Femur (tissue), 1 donor: ENCODE data around the gene PTBP1.

Experiments
- DNase-seq: peaks from one replicate; pipeline ENCODE4 v3.0.0-alpha.2; 2017

PTBP1 gene

DNA sequence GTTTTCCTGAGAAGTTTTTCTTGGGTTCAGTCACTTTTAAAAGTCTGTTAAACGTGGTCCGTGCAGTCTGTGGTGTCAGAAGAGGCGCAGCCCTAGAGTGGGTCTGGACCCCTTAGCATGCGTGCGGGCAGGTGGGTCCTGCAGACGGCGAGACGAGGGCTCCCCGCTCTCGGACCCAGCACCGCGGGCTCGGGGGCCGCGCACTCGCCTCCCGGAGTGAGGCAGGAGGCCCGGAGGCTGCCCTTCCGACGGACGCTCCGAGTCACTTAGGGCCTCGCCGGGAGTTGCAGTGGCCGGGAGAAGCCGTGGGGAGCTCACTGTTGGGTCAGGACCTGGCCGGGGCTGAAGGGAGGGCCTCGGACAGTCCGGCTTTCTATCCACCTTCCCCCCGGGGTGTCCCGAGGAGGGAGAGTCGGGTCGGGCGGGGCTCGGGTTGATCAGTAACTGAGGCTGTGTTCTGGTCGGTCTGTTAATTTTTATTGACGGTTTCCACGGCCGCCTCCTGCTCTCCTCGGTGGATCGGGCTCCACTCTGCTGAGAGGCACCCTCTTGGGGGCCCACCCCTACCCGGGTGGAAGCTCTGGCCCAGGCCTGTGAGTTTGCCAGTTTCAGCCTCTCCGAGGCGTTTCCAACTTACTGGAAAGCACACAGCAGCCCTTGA, 1.3 kb downstream of the PTBP1 start:
- DNase-seq: no peak

DNA sequence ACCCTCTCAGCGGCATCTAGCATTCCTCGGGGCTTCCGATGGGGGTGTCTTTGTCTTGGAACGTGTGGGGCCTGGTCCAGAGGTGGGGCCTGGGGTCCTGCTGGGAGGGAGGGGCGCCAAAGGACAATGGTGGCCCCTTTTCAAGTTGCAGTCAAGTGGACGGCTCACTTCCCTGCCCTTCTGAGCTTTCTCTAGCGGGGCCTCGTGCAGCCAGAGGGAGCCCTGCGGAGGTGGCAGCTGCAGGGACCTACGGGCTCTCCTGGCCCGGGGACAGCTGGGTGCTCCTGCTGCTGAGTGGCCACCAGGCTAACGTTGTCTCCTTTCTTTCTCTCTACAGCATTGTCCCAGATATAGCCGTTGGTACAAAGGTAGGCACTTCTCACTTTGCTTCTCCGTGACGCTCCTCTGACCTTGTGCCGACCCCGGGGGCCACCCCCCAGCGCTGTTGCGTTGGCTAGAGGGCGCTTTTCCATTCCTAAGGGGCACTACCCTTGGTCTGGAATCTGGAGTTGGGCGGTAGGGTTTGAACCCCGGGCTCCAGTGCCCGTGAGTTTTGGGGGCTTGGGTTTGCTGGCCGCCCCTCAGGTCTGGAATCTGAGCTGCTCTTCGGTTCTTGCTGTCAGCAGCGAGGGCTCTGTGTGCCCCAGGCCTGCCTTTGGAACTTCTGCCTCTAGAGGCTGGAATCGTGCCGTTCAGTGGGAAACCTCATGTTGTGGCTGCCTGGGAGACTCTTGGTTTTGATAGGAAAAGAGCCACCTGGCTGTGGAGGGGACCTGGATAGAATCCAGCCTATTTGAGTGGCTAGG, 2.0 kb downstream of the PTBP1 start:
- DNase-seq: no peak

DNA sequence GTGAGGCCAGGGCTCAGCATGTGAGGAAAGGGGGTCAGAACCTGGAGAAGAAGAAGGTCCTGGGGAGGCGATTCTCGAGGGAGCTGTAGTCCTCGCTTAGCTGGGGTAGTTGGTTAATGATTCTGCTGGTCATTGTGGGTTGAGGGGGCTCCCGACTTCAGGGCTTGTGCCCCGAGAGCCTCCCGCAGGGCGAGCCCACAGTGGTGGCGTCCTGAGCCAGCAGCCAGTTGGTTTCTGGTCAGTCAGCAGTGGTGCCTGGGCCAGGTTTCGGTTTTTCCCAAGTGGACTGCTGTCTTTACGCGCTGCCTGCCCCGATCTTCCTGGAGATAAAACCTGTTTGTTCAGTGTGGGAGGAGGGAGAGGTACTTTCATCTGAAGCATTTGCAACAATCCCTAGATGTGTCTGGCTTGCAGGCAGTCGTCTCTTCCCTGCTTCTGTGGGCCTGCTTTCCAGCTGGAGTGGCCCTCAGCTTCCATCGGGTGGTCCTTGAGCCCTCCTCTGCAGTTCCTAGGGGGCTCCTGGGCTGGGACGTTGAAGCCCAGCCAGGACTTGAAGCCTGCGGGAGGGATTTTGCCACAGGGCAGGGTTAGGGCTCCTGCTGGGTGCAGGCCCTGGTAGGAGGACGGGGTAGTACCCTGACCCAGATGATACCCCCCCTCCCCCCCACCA, 3.2 kb downstream of the PTBP1 start:
- no peak for DNase-seq

DNA sequence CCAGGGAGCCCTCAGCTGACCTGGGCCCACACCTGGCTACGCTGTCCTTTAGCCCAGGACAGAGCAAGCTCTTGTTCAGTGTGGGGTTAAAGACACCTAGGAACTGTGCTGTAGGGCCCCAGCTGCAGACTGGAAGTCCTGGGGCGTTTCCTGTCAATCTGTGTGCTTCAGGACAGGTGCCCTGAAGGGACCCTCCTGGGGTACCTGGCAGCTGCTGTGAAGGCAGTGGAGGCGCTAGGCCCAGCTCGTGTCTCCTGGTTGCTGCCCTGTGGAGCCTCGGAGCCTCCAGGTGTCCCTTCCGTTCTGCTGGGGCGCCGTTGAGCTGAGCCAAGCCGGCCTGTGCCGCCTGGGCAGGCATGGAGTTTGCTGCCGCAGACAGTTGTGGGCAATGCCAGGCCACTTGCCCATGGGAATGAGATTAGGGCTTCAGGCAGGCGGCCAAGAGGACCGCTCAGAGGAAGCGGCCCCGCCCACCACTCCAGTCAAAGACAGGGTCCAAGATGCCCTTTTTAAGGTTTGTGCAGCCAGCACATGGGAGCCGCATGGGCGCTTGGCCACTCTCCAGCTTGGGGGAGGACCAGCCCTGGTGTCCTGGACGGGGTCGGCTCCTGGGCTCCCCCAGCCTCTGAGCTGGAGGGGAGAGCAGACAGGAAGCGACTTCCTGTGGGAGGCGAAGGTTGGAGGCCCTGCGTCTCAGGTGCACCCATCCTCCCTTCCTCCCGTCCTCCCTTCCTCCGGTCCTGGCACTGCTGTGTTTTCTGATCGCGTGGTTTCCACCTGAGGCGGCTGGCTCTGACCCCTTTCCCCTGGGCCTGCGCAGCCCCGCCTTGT, 4.0 kb downstream of the PTBP1 start:
- peak; percentile 78 for DNase-seq

DNA sequence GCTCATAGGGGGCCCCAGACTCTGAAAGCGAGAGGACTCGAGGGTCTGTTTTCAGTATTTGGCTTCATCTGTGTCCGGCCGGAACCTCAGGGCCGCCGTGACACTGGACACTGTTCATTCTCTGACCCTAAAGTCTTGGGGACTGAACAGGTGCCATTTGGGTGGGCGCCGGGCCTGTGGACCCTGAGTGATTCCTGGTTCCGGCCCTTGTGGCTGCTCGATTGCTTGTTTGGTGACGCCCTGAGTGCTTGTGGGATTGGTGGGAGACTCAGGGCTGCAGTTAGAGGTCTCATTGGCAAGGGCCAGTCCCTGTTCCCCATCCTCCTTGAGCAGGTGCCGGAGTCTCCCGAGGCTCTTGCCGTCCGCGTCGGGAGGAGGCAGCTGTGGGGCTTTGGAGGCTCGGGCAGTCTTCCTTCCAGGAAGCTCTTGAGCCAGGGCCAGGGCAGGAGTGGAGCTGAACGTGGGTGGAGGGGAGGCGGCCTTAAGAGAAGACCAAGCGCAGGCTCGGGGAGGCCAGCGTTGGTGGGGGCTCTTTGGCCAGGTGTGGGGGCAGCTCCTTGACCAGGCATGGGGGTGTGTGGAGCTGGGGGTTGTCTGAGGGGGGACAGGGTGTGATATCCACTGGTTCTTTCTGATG, 4.7 kb downstream of the PTBP1 start:
- peak; percentile 69 for DNase-seq

DNA sequence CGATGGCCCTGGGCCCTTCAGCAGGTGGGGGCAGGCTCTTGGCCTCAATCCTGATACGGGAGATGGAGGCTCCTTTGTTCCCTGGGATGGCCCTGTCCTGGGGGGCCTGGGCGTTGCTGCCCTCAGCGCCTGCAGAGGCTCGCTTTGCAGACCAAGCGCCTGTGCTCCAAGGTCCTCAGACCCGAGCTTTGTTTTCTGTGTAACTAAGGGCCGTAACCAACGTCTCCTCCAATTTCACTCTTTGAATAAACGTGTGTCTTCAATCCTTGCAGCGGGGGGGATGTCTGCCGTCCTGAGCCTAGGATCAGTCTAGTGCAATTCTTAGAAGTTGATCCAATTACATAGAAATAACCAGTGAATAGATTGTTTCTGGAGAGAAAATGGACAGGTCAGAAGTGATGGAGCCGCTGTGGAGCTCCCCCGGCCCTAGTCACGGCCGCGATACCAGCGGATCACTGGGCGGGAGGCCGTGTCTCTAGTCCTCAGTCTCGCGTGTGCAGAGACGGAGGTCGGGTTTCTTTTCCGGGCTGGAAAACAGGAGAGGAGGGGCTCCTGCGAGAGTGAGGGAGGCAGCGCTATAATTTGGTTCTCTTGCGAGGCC, 5.3 kb downstream of the PTBP1 start:
- peak; percentile 64 for DNase-seq

DNA sequence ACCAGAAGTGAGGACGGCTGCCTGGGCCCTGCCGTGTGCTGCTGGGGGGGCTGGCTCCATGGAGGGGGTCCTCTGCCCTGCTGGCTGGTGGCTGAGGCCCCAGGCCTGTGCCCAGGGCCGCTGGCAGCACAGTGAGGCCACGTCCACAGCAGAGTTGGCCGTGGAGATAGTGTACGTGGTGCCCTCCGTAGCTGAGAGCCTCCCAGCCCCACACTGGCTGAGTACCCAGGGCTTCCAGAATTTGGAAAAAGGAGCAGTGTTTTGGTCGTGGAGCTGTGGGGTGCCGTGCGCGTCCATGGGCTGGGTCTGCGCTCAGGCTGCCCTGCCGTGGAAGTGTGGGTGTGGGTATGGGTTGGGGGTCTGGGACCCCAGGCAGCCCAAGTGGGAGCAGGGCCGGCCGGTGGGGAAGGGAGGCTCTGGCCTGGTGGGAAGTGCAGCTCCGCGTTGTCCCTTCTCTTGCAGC, 5.9 kb downstream of the PTBP1 start:
- DNase-seq: no peak

DNA sequence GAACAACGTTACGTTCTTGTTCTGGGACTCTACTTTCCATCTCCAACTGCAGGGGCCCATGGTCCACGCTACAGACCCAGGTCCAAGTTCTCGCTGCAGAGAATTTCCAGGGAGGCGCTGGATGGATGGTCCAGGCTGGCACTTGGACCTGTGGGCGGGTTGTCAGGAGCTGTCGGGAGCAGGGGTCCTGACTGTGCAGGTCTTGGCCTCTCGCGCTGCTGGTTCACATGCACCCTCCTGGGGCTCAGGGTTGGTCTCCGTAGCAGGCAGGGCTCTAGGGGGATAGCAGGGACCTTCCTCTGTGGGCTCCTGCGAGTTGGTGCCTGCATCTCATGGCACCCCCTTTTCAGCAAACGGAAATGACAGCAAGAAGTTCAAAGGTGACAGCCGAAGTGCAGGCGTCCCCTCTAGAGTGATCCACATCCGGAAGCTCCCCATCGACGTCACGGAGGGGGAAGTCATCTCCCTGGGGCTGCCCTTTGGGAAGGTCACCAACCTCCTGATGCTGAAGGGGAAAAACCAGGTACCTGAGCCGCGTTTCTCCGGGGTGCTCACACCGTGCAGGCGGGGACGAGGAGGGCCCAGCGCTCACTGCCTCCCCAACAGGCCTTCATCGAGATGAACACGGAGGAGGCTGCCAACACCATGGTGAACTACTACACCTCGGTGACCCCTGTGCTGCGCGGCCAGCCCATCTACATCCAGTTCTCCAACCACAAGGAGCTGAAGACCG, 6.6 kb downstream of the PTBP1 start:
- no peak for DNase-seq

DNA sequence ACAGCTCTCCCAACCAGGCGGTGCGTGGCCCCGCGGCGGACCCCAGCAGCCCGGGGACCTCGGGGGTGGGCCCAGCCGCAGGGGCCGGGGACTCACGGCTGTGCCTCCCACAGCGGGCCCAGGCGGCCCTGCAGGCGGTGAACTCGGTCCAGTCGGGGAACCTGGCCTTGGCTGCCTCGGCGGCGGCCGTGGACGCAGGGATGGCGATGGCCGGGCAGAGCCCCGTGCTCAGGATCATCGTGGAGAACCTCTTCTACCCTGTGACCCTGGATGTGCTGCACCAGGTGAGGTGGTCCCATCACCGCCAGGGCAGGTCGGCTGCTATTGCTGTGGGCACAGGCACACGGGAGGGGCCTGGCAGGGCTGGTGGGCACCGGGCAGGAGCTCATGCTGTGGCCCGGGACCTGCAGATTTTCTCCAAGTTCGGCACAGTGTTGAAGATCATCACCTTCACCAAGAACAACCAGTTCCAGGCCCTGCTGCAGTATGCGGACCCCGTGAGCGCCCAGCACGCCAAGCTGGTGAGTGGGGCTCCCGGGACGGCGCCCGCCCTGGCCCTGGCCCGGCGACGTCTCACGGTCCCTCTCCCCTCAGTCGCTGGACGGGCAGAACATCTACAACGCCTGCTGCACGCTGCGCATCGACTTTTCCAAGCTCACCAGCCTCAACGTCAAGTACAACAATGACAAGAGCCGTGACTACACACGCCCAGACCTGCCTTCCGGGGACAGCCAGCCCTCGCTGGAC, 7.3 kb downstream of the PTBP1 start:
- DNase-seq: no peak

DNA sequence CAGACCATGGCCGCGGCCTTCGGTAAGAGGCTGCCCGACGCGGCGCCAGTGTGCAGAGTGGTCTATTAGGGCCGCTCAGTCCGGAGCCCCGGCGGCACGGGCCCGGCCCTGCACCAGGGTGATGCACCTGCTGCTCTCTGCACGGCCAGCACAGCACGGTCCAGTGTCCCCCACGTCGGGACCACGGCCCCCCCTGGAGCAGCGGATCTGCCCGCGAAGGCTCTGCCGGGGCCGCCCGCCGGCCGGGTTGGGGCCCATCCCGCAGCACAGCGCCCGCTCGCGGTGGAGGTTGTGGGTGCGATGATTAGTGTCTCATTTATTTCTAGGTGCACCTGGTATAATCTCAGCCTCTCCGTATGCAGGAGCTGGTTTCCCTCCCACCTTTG, 7.9 kb downstream of the PTBP1 start:
- DNase-seq: no peak

DNA sequence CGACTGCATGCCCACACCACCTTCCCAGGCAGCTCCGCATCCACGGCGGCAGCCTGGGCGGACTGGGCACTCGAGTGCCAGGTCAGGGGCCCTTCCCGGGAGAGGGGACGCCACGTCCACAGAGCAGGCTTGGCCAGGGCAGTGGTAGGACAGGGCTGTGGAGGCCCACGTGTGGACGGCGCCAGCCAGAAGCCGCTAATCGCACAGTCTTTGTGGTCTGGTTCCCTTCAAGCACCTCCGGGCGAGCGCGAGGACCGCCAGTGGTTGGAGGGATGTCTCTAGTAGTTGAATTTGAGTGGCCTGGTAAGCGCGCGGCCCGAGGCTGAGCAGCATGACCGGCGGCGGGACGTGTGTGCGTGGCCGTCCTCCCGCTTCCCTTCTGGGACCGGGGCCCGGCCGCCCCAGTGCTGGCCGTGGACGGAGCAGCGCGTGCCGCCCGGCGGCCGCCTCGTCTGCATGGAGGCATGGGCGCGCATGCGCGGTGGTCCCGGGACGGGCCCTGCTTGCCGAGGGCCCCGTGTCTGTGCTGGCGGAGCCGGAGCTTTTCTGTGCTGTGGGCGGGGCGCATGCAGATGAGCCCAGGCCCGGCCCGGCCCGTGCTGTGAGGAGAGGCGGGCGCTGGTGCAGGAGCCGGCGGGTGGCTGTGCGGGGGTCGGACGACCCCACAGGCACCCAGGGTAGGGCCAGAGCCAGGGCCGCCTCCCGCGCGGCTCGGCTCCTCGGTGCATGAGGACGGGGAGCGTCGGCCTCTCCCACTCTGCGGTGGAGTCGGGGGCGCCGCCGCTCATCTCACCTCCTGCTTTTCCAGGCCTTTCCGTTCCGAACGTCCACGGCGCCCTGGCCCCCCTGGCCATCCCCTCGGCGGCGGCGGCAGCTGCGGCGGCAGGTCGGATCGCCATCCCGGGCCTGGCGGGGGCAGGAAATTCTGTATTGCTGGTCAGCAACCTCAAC, 8.6 kb downstream of the PTBP1 start:
- DNase-seq: peak; percentile 28

DNA sequence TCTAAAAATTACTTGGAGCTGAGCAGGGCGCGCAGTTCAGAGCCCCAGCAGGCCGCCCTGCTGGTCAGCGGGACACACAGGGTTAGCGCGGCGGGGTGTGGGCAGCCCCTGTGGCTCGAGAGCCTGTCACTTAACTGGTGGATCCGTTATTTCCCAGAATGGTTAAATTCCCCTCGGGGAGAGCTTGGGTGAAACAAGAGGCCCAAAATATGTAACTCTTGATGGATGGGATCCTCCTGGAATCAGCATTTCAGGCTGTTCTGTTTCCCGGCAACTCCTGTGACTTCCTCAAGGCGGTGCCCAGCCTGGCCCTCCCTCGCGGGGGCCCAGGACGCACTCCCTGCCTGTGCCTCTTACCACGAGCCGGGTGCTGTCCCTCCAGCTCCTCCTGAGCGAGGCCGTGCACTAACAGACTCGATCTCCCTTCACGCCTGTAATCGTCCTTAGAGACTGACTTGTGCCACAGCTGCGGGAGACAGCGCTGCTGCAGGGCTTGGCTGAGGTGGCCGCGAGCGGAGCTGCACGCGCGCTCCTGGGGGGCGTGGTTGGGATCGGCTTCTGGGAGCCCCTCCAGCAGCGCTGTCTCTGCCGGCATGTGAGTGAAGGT, 9.7 kb downstream of the PTBP1 start:
- no peak for DNase-seq

DNA sequence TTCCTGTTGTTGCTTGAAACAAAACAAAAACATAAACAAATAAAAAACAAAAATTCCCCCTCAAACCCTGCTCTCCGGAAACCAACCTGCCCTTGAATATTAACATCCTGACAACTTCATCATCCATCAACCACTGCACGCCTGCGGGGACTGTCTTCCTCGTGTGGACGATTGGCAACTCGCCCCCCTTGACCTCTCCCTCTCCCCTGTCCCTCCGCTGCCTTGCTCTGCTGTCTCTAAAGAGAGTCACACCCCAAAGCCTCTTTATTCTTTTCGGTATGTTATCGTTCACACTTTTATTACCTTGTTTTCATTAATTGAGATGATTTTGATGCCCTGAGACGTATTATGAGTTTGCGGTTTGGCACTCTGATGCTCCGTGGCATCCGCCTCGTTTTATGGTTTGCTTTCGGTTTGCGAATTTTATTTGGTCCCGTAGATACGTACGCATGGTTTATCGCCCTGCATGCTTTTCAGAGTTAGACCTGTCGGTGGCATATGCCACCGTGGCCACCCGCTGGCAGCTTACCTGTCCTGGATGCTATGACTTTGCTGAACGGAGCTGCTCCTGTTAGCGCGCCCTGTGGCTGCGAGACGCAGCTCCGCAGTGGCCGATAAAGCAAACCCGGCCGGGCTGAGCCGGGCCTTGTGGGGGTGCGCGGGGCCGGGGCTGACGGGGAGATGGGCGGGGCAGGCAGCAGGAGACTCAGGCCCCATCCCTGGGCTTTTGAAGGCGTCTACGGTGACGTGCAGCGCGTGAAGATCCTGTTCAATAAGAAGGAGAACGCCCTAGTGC, 10.6 kb downstream of the PTBP1 start:
- no peak for DNase-seq

DNA sequence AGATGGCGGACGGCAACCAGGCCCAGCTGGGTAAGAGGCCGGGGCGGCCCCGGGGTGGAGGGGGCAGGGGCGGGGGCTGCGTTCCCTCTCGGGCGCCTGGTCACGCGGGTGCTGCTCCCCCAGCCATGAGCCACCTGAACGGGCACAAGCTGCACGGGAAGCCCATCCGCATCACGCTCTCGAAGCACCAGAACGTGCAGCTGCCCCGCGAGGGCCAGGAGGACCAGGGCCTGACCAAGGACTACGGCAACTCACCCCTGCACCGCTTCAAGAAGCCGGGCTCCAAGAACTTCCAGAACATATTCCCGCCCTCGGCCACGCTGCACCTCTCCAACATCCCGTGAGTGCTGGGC, 11.1 kb downstream of the PTBP1 start:
- no peak for DNase-seq

DNA sequence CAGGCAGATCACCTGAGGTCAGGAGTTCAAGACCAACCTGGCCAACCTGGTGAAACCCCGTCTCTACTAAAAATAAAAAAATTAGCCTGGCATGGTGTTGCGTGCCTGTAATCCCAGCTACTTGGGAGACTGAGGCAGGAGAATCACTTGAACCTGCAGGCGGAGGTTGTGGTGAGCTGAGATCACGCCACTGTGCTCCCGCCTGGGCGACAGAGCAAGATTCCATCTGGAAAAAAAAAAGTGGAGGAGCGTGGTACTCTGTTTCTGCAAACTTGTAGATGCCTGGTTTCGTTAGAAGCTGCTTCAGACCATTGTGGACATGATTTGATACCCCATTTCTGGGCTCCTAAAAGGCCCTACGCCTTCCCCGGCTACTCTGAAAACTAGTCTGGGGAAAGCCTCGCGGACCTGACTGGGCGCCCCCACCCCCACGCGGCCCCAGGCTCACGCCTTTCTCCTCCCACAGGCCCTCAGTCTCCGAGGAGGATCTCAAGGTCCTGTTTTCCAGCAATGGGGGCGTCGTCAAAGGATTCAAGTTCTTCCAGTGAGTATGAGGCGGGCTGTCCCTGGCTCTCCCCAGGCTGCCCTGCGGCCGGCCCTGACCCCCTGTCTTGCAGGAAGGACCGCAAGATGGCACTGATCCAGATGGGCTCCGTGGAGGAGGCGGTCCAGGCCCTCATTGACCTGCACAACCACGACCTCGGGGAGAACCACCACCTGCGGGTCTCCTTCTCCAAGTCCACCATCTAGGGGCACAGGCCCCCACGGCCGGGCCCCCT, 13.0 kb downstream of the PTBP1 start:
- no peak for DNase-seq

DNA sequence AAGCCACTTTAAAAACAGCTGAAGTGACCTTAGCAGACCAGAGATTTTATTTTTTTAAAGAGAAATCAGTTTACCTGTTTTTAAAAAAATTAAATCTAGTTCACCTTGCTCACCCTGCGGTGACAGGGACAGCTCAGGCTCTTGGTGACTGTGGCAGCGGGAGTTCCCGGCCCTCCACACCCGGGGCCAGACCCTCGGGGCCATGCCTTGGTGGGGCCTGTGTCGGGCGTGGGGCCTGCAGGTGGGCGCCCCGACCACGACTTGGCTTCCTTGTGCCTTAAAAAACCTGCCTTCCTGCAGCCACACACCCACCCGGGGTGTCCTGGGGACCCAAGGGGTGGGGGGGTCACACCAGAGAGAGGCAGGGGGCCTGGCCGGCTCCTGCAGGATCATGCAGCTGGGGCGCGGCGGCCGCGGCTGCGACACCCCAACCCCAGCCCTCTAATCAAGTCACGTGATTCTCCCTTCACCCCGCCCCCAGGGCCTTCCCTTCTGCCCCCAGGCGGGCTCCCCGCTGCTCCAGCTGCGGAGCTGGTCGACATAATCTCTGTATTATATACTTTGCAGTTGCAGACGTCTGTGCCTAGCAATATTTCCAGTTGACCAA, 13.7 kb downstream of the PTBP1 start:
- DNase-seq: no peak

DNA sequence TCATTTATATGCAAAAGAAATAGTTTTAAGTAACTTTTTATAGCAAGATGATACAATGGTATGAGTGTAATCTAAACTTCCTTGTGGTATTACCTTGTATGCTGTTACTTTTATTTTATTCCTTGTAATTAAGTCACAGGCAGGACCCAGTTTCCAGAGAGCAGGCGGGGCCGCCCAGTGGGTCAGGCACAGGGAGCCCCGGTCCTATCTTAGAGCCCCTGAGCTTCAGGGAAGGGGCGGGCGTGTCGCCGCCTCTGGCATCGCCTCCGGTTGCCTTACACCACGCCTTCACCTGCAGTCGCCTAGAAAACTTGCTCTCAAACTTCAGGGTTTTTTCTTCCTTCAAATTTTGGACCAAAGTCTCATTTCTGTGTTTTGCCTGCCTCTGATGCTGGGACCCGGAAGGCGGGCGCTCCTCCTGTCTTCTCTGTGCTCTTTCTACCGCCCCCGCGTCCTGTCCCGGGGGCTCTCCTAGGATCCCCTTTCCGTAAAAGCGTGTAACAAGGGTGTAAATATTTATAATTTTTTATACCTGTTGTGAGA, 14.3 kb downstream of the PTBP1 start:
- DNase-seq: no peak
